Astrocyte (in vitro differentiated cells and primary cell): ENCODE results near the gene GHRL. TPM values are rescaled to one million over a fixed set of nuclear protein-coding genes. Genes with fewer than 3 reads are reported as not detected.

ENCODE experiments used
- DNase-seq: peaks from one replicate; pipeline ENCODE4 v3.0.0-alpha.2; 2010; ENCODE audit warnings: low read depth
- FAIRE-seq: peaks from 2 replicates; lab custom pipeline; 2011; peaks lifted over from hg19 to GRCh38; lab: Jason Lieb, UNC
- H2AFZ ChIP-seq: 2 replicates; pipeline ENCODE4 v1.6.0; 2012; ENCODE audit warnings: low read depth, low read length, inconsistent platforms
- H3K27ac ChIP-seq: 2 replicates; pipeline ENCODE4 v1.5.1; 2011; ENCODE audit warnings: low read depth, low read length, inconsistent platforms
- H3K27me3 ChIP-seq: 2 replicates; pipeline ENCODE4 v1.6.0; 2011; ENCODE audit warnings: low read length, inconsistent platforms; ENCODE audit not compliant: insufficient read depth
- H3K36me3 ChIP-seq: 2 replicates; pipeline ENCODE4 v1.5.1; 2011; ENCODE audit warnings: low read length, inconsistent platforms; ENCODE audit not compliant: insufficient read depth
- H3K4me1 ChIP-seq: 2 replicates; pipeline ENCODE4 v1.5.1; 2011; ENCODE audit warnings: low read length, inconsistent platforms; ENCODE audit not compliant: insufficient read depth
- H3K4me2 ChIP-seq: 2 replicates; pipeline ENCODE4 v1.6.0; 2012; ENCODE audit warnings: low read length, inconsistent platforms
- H3K4me3 ChIP-seq: 2 replicates; pipeline ENCODE4 v1.5.1; 2011; ENCODE audit warnings: low read depth, mild to moderate bottlenecking, low read length, inconsistent platforms; ENCODE audit not compliant: insufficient read depth
- H3K79me2 ChIP-seq: 2 replicates; pipeline ENCODE4 v1.6.0; 2012; ENCODE audit warnings: mild to moderate bottlenecking, low read length, inconsistent platforms; ENCODE audit not compliant: insufficient read depth
- H3K9ac ChIP-seq: 2 replicates; pipeline ENCODE4 v1.6.0; 2012; ENCODE audit warnings: mild to moderate bottlenecking, low read length, inconsistent platforms
- H3K9me3 ChIP-seq: 2 replicates; pipeline ENCODE4 v1.5.1; 2012; ENCODE audit warnings: low read depth, mild to moderate bottlenecking, low read length, inconsistent platforms; ENCODE audit not compliant: insufficient read depth
- H4K20me1 ChIP-seq: 2 replicates; pipeline ENCODE4 v1.6.0; 2012; ENCODE audit warnings: low read length, inconsistent platforms; ENCODE audit not compliant: insufficient read depth
- H3K27ac Mint-ChIP-seq: one replicate; pipeline ENCODE4 v1.8.0; 2021; ENCODE audit warnings: mild to moderate bottlenecking, mixed read lengths; ENCODE audit not compliant: unreplicated experiment
- H3K27me3 Mint-ChIP-seq: one replicate; pipeline ENCODE4 v1.8.0; 2021; ENCODE audit warnings: low read depth, mixed read lengths; ENCODE audit not compliant: unreplicated experiment
- H3K36me3 Mint-ChIP-seq: one replicate; pipeline ENCODE4 v1.8.0; 2021; ENCODE audit warnings: low read depth, mixed read lengths; ENCODE audit not compliant: unreplicated experiment
- H3K4me1 Mint-ChIP-seq: one replicate; pipeline ENCODE4 v1.8.0; 2021; ENCODE audit warnings: low read depth, mixed read lengths; ENCODE audit not compliant: unreplicated experiment
- H3K4me3 Mint-ChIP-seq: one replicate; pipeline ENCODE4 v1.8.0; 2021; ENCODE audit warnings: mild to moderate bottlenecking, moderate library complexity, mixed read lengths; ENCODE audit not compliant: unreplicated experiment
- H3K9me3 Mint-ChIP-seq: one replicate; pipeline ENCODE4 v1.8.0; 2021; ENCODE audit warnings: mild to moderate bottlenecking, mixed read lengths; ENCODE audit not compliant: unreplicated experiment
- EZH2 ChIP-seq: IDR thresholded peaks from 2 replicates; pipeline ENCODE4 v1.6.1; 2012; ENCODE audit warnings: mild to moderate bottlenecking, low read length, inconsistent platforms; ENCODE audit not compliant: insufficient read depth
- total RNA-seq: library from RNA; stranded (reverse); gene quantifications from 2 replicates; pipeline ENCODE4 v1.2.1, GENCODE V29; 2021
- TF ChIP-seq, protein P1 (sequence below): IDR thresholded peaks from 2 replicates; pipeline ENCODE4 v1.5.1; 2011; ENCODE audit warnings: low read depth, mild to moderate bottlenecking, inconsistent platforms, low read length, moderate library complexity; ENCODE audit not compliant: insufficient read depth

GHRL gene
- total RNA-seq, 1 donor from 2014 or later, result not detected

DNA sequence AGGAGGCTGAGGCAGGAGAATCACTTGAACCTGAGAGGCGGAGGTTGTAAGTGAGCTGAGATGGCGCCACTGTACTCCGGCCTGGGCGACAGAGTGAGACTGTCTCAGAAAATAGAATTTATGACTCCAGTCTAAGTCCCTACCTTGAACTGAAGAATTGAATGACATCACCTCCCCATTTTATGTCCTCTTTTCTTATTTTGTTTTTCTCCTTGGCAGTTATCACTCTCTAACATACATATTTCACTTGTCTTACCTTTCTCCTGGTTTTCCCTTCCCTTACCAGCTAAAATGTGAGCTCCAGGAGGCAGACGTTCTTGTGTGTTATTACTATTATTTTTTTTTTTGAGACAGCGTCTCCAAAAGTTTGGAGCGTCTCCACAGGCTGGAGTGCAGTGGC, 36.9 kb downstream of the GHRL start:
- Mint-ChIP-seq H3K4me3 (no peak overlapping the region), H3K9me3 (no peaks in the 10 kb centered on the region), H3K36me3 (peaks cover 42% of the 10 kb centered on the region), H3K4me1 (peaks cover 5% of the 10 kb centered on the region), H3K27ac (no peak overlapping the region), H3K27me3 (no peaks in the 10 kb centered on the region)
- no peaks in the 10 kb centered on the region for H3K27me3 ChIP-seq
- H3K9me3 ChIP-seq, result no peaks in the 10 kb centered on the region
- H3K79me2 ChIP-seq, result peaks cover 75% of the 10 kb centered on the region
- no peak overlapping the region for H3K4me2 ChIP-seq
- TF ChIP-seq EZH2, result no peak
- TF ChIP-seq, protein P1, sequence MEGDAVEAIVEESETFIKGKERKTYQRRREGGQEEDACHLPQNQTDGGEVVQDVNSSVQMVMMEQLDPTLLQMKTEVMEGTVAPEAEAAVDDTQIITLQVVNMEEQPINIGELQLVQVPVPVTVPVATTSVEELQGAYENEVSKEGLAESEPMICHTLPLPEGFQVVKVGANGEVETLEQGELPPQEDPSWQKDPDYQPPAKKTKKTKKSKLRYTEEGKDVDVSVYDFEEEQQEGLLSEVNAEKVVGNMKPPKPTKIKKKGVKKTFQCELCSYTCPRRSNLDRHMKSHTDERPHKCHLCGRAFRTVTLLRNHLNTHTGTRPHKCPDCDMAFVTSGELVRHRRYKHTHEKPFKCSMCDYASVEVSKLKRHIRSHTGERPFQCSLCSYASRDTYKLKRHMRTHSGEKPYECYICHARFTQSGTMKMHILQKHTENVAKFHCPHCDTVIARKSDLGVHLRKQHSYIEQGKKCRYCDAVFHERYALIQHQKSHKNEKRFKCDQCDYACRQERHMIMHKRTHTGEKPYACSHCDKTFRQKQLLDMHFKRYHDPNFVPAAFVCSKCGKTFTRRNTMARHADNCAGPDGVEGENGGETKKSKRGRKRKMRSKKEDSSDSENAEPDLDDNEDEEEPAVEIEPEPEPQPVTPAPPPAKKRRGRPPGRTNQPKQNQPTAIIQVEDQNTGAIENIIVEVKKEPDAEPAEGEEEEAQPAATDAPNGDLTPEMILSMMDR, result no peak
- DNase-seq (no peak), FAIRE-seq (no peak)
- no peak overlapping the region for H3K4me3 ChIP-seq
- no peak overlapping the region for H2AFZ ChIP-seq
- H4K20me1 ChIP-seq, result peaks cover 71% of the 10 kb centered on the region
- peaks cover 16% of the 10 kb centered on the region for H3K36me3 ChIP-seq
- no peak overlapping the region for H3K27ac ChIP-seq
- no peak overlapping the region for H3K9ac ChIP-seq
- H3K4me1 ChIP-seq, result no peaks in the 10 kb centered on the region

- no peak overlapping the region for H3K27ac ChIP-seq
Measured at GRCh38 chr3:10253731-10254130, 39.0 kb downstream of the GHRL start.

GRCh38 chr3:10251006-10251405, 41.7 kb downstream of the GHRL start:
- DNase-seq (no peak), FAIRE-seq (no peak)
- H3K36me3 Mint-ChIP-seq, result peaks cover 35% of the 10 kb centered on the region
- H3K9me3 Mint-ChIP-seq, result peaks cover 5% of the 10 kb centered on the region
- peak overlapping the region; percentile 94 for H3K4me3 Mint-ChIP-seq
- Histone ChIP-seq H3K4me1 (peaks cover 24% of the 10 kb centered on the region), H2AFZ (no peak overlapping the region), H3K9me3 (no peaks in the 10 kb centered on the region), H3K27me3 (no peaks in the 10 kb centered on the region), H3K9ac (no peak overlapping the region), H3K79me2 (peaks cover 75% of the 10 kb centered on the region), H4K20me1 (peaks cover 54% of the 10 kb centered on the region), H3K4me2 (peak overlapping the region; percentile 92), H3K36me3 (peaks cover 9% of the 10 kb centered on the region), H3K27ac (no peak overlapping the region), H3K4me3 (no peak overlapping the region)
- H3K4me1 Mint-ChIP-seq, result peaks cover 14% of the 10 kb centered on the region
- no peaks in the 10 kb centered on the region for H3K27me3 Mint-ChIP-seq
- no peak overlapping the region for H3K27ac Mint-ChIP-seq
- TF ChIP-seq EZH2, result no peak
- TF ChIP-seq, protein P1, result no peak

More at GRCh38 chr3:10253731-10254130, 39.0 kb downstream of the GHRL start:
- Mint-ChIP-seq H3K27ac (no peak overlapping the region), H3K27me3 (no peaks in the 10 kb centered on the region), H3K4me1 (peaks cover 14% of the 10 kb centered on the region), H3K9me3 (no peaks in the 10 kb centered on the region), H3K4me3 (no peak overlapping the region), H3K36me3 (peaks cover 32% of the 10 kb centered on the region)
- Histone ChIP-seq H3K9ac (no peak overlapping the region), H3K4me1 (peaks cover 19% of the 10 kb centered on the region), H3K9me3 (no peaks in the 10 kb centered on the region), H4K20me1 (peaks cover 67% of the 10 kb centered on the region), H2AFZ (no peak overlapping the region), H3K79me2 (peaks cover 85% of the 10 kb centered on the region), H3K27me3 (no peaks in the 10 kb centered on the region), H3K36me3 (peaks cover 9% of the 10 kb centered on the region), H3K4me2 (no peak overlapping the region), H3K4me3 (no peak overlapping the region)
- no peak for FAIRE-seq
- DNase-seq, result no peak
- TF ChIP-seq EZH2, result no peak
- TF ChIP-seq, protein P1, result no peak
